Rectal smooth muscle tissue (tissue), 1 donor: ENCODE data around the gene ACSS3.

ENCODE experiments used
- H3K27ac ChIP-seq: one replicate; pipeline ENCODE4 v1.7.0; 2013; ENCODE audit warnings: low read depth, low read length, inconsistent platforms
- H3K27me3 ChIP-seq: one replicate; pipeline ENCODE4 v1.7.0; 2013; ENCODE audit warnings: low read length; ENCODE audit not compliant: control insufficient read depth, insufficient read depth
- H3K36me3 ChIP-seq: one replicate; pipeline ENCODE4 v1.7.0; 2013; ENCODE audit warnings: low read length; ENCODE audit not compliant: control insufficient read depth, insufficient read depth
- H3K4me1 ChIP-seq: one replicate; pipeline ENCODE4 v1.7.0; 2013; ENCODE audit warnings: low read length; ENCODE audit not compliant: control insufficient read depth, insufficient read depth
- H3K4me3 ChIP-seq: one replicate; pipeline ENCODE4 v1.7.0; 2013; ENCODE audit warnings: low read length
- H3K9ac ChIP-seq: one replicate; pipeline ENCODE4 v1.7.0; 2013; ENCODE audit warnings: low read length

Gene ACSS3

GRCh38 chr12:81150382-81150781, 72.5 kb downstream of the ACSS3 start:
- Histone ChIP-seq H3K27me3 (no peaks in the 10 kb centered on the region), H3K4me3 (no peak overlapping the region), H3K9ac (no peak overlapping the region), H3K36me3 (no peaks in the 10 kb centered on the region), H3K27ac (no peak overlapping the region), H3K4me1 (no peaks in the 10 kb centered on the region)

GRCh38 chr12:81159856-81160255, 82.0 kb downstream of the ACSS3 start:
- Histone ChIP-seq H3K27me3 (no peaks in the 10 kb centered on the region), H3K27ac (no peak overlapping the region), H3K4me1 (no peaks in the 10 kb centered on the region), H3K9ac (no peak overlapping the region), H3K36me3 (no peaks in the 10 kb centered on the region), H3K4me3 (no peak overlapping the region)

- Histone ChIP-seq H3K4me1 (no peaks in the 10 kb centered on the region), H3K9ac (no peak overlapping the region), H3K27ac (no peak overlapping the region), H3K4me3 (no peak overlapping the region), H3K36me3 (no peaks in the 10 kb centered on the region), H3K27me3 (no peaks in the 10 kb centered on the region)
These were observed 83.8 kb downstream of the ACSS3 start for GRCh38 chr12:81161680-81162079.

GRCh38 chr12:81162391-81163136, 84.7 kb downstream of the ACSS3 start:
- H3K4me1 ChIP-seq: no peaks in the 10 kb centered on the region
- no peaks in the 10 kb centered on the region for H3K27me3 ChIP-seq
- H3K36me3 ChIP-seq: no peaks in the 10 kb centered on the region
- H3K27ac ChIP-seq: no peak overlapping the region
- no peak overlapping the region for H3K4me3 ChIP-seq
- no peak overlapping the region for H3K9ac ChIP-seq

DNA sequence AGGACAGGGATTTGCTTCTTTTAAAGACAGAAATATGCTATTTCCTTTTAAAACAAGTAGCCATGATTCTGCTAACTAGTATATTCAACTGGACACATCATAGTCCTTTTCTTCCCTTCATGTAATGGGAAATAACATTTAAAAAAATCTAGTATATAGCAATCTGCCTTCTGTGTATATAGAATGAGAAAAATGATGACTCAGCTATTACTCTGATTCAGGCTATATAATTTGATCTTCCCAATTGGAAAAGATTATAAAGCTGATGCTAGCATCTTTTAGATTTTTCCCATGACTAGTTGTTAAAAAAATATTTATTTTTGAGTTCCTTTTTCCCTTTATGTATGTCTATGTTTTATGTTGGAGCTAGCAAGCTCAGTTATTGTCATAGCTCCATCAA, 86.9 kb downstream of the ACSS3 start:
- Histone ChIP-seq H3K27me3 (no peaks in the 10 kb centered on the region), H3K27ac (no peak overlapping the region), H3K9ac (no peak overlapping the region), H3K4me1 (no peaks in the 10 kb centered on the region), H3K4me3 (no peak overlapping the region), H3K36me3 (no peaks in the 10 kb centered on the region)

- H3K27ac ChIP-seq: no peak overlapping the region
- no peak overlapping the region for H3K4me3 ChIP-seq
- H3K36me3 ChIP-seq: no peaks in the 10 kb centered on the region
- H3K4me1 ChIP-seq: no peaks in the 10 kb centered on the region
- no peaks in the 10 kb centered on the region for H3K27me3 ChIP-seq
- H3K9ac ChIP-seq: no peak overlapping the region
These were observed 88.9 kb downstream of the ACSS3 start for GRCh38 chr12:81166790-81167189.

GRCh38 chr12:81167694-81168093, 89.8 kb downstream of the ACSS3 start:
- H3K9ac ChIP-seq: no peak overlapping the region

GRCh38 chr12:81168445-81168844, 90.6 kb downstream of the ACSS3 start:
- Histone ChIP-seq H3K4me1 (no peaks in the 10 kb centered on the region), H3K4me3 (no peak overlapping the region), H3K9ac (no peak overlapping the region), H3K27ac (no peak overlapping the region), H3K27me3 (no peaks in the 10 kb centered on the region), H3K36me3 (no peaks in the 10 kb centered on the region)

More at GRCh38 chr12:81167694-81168093, 89.8 kb downstream of the ACSS3 start:
- no peak overlapping the region for H3K4me3 ChIP-seq
- no peak overlapping the region for H3K27ac ChIP-seq
- H3K27me3 ChIP-seq: no peaks in the 10 kb centered on the region
- H3K36me3 ChIP-seq: no peaks in the 10 kb centered on the region
- no peaks in the 10 kb centered on the region for H3K4me1 ChIP-seq

DNA sequence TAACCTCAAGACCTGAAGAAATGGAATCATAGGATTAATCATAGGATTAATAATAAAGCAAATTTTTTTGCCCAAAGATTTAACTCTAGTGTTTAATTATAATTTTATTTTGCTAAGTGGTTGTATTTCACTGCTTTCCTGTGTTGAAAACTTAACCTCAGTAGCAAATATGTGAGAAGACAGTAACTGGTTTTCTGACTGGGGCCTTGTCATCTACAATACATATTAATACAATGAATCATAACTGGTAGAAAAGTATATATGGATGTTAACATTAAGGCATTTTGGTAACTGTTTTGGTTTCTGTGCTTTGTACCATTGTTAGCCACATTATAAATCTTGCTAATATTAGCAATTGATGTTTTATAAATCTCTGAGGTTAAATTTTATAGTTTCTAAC, 92.2 kb downstream of the ACSS3 start:
- Histone ChIP-seq H3K4me3 (no peak overlapping the region), H3K4me1 (no peaks in the 10 kb centered on the region), H3K27me3 (no peaks in the 10 kb centered on the region), H3K27ac (no peak overlapping the region), H3K36me3 (no peaks in the 10 kb centered on the region), H3K9ac (no peak overlapping the region)

GRCh38 chr12:81172851-81173250, 95.0 kb downstream of the ACSS3 start:
- no peaks in the 10 kb centered on the region for H3K27me3 ChIP-seq
- H3K27ac ChIP-seq: no peak overlapping the region
- no peak overlapping the region for H3K4me3 ChIP-seq
- no peaks in the 10 kb centered on the region for H3K4me1 ChIP-seq
- no peak overlapping the region for H3K9ac ChIP-seq
- no peaks in the 10 kb centered on the region for H3K36me3 ChIP-seq

- Histone ChIP-seq H3K36me3 (no peaks in the 10 kb centered on the region), H3K9ac (no peak overlapping the region), H3K27ac (no peak overlapping the region), H3K4me1 (no peaks in the 10 kb centered on the region), H3K4me3 (no peak overlapping the region), H3K27me3 (no peaks in the 10 kb centered on the region)
These were observed 96.8 kb downstream of the ACSS3 start for GRCh38 chr12:81174664-81175063.

- Histone ChIP-seq H3K9ac (no peak overlapping the region), H3K4me3 (no peak overlapping the region), H3K4me1 (no peaks in the 10 kb centered on the region), H3K27me3 (no peaks in the 10 kb centered on the region), H3K27ac (no peak overlapping the region), H3K36me3 (no peaks in the 10 kb centered on the region)
These were observed 98.9 kb downstream of the ACSS3 start for GRCh38 chr12:81176796-81177195.

DNA sequence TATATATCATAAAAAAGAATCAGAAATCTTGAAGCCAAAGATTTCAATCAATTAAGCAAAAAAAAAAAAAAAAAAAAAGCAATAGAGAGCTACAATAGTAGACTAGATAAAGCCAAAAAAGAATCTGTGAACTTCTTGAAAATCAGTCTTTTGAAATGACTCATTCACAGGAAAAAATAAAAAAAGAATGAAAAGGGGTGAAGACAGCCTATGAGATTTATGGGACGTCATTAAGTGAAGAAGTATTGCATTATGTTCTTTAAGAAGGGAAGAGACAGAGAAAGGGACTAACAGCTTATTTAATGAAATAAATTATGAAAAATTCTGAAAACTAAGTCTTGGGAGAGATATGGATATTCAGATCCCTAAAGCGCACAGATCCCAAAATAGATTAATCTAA, 103.8 kb downstream of the ACSS3 start:
- Histone ChIP-seq H3K27ac (no peak overlapping the region), H3K4me3 (no peak overlapping the region), H3K36me3 (no peaks in the 10 kb centered on the region), H3K27me3 (no peaks in the 10 kb centered on the region), H3K9ac (no peak overlapping the region), H3K4me1 (no peaks in the 10 kb centered on the region)
